IMR-90 (cell line): ENCODE results near the gene CDHR2. TPM values are rescaled to one million over a fixed set of nuclear protein-coding genes. Genes with fewer than 3 reads are reported as not detected.

Experiments
- ATAC-seq: fragments of 200-7000 bp; cut with Tn5 transposase; 2 replicates; pipeline ENCODE4 v1.9.1; 2020; ENCODE audit warnings: low read depth, mild to moderate bottlenecking, moderate library complexity
- BruUV-seq: library from RNA; stranded (reverse); fragments of 400-500 nt; replicated peaks from 2 replicates; lab custom pipeline; 2021; lab: Mats Ljungman, UMichigan
- CTCF ChIA-PET: fragments of 300-600 bp; formaldehyde crosslinking; extraction: SDS; loops from one replicate; lab custom pipeline; 2021; ENCODE audit warnings: antibody characterized with exemption; lab: Yijun Ruan, JAX
- POLR2A ChIA-PET: fragments of 300-600 bp; sonication (Branson Sonifier 250); formaldehyde crosslinking; loops from one replicate; lab custom pipeline; 2022; ENCODE audit warnings: antibody characterized with exemption; ENCODE audit not compliant: unreplicated experiment; lab: Charles Lee
- DNase-seq: peaks from one replicate; pipeline ENCODE4 v3.0.0; 2013
- H2AFZ ChIP-seq: replicated peaks from 2 replicates; pipeline ENCODE3; 2013; ENCODE audit warnings: low read length, mild to moderate bottlenecking; ENCODE audit not compliant: poor library complexity
- H2AK5ac ChIP-seq: 2 replicates; pipeline ENCODE4 v1.6.1; 2013; ENCODE audit warnings: low read depth, low read length, inconsistent platforms
- H2AK9ac ChIP-seq: replicated peaks from 2 replicates; pipeline ENCODE3; 2013; ENCODE audit warnings: mild to moderate bottlenecking, low read depth, low read length, moderate library complexity; ENCODE audit not compliant: poor library complexity
- H2BK120ac ChIP-seq: 2 replicates; pipeline ENCODE4 v1.6.1; 2013; ENCODE audit warnings: low read depth, low read length, inconsistent platforms
- H2BK15ac ChIP-seq: 3 replicates; pipeline ENCODE4 v1.6.1; 2013; ENCODE audit warnings: low read depth, low read length, inconsistent platforms
- H2BK20ac ChIP-seq: 2 replicates; pipeline ENCODE4 v1.6.1; 2013; ENCODE audit warnings: low read depth, mild to moderate bottlenecking, inconsistent platforms, low read length, moderate library complexity
- H2BK5ac ChIP-seq: 2 replicates; pipeline ENCODE4 v1.6.1; 2013; ENCODE audit warnings: mild to moderate bottlenecking, low read depth, low read length, inconsistent platforms; ENCODE audit not compliant: poor library complexity, severe bottlenecking
- H3K14ac ChIP-seq: replicated peaks from 2 replicates; pipeline ENCODE4 v1.6.1; 2013; ENCODE audit warnings: low read depth, low read length, inconsistent platforms
- H3K18ac ChIP-seq: 2 replicates; pipeline ENCODE4 v1.6.1; 2013; ENCODE audit warnings: low read depth, low read length, control low read depth
- H3K23ac ChIP-seq: 2 replicates; pipeline ENCODE4 v1.6.1; 2013; ENCODE audit warnings: low read depth, low read length, inconsistent platforms
- H3K27ac ChIP-seq: 2 replicates; pipeline ENCODE4 v1.5.1; 2013; ENCODE audit warnings: mild to moderate bottlenecking, control low read depth, low read length; ENCODE audit not compliant: insufficient read depth
- H3K27me3 ChIP-seq: 2 replicates; pipeline ENCODE4 v1.6.1; 2013; ENCODE audit warnings: low read length; ENCODE audit not compliant: control insufficient read depth, insufficient read depth
- H3K36me3 ChIP-seq: 2 replicates; pipeline ENCODE4 v1.6.1; 2013; ENCODE audit warnings: low read length, mixed read lengths; ENCODE audit not compliant: control insufficient read depth, insufficient read depth
- H3K4ac ChIP-seq: 2 replicates; pipeline ENCODE4 v1.6.1; 2013; ENCODE audit warnings: low read depth, low read length, inconsistent platforms
- H3K4me1 ChIP-seq: 2 replicates; pipeline ENCODE4 v1.6.1; 2013; ENCODE audit warnings: low read length, mixed read lengths; ENCODE audit not compliant: control insufficient read depth, insufficient read depth
- H3K4me2 ChIP-seq: 2 replicates; pipeline ENCODE4 v1.6.1; 2013; ENCODE audit warnings: low read depth, mild to moderate bottlenecking, control low read depth, low read length, moderate library complexity
- H3K4me3 ChIP-seq: 2 replicates; pipeline ENCODE4 v1.5.1; 2013; ENCODE audit warnings: low read depth, mild to moderate bottlenecking, control low read depth, low read length, moderate library complexity; ENCODE audit not compliant: insufficient read depth
- H3K56ac ChIP-seq: 2 replicates; pipeline ENCODE4 v1.6.1; 2013; ENCODE audit warnings: low read length, inconsistent platforms; ENCODE audit not compliant: insufficient read depth; ENCODE audit errors: extremely low read depth
- H3K79me1 ChIP-seq, 2 experiments: 2 replicates each; pipeline ENCODE4 v1.6.1; 2013; ENCODE audit warnings: low read length in 2 of 2, inconsistent platforms in 1 of 2, low read depth in 1 of 2
- H3K9ac ChIP-seq: 2 replicates; pipeline ENCODE4 v1.6.1; 2013; ENCODE audit warnings: low read depth, low read length, control low read depth
- H3K9me1 ChIP-seq: 2 replicates; pipeline ENCODE4 v1.6.1; 2013; ENCODE audit warnings: low read length, inconsistent platforms; ENCODE audit not compliant: insufficient read depth
- H3K9me3 ChIP-seq: 2 replicates; pipeline ENCODE4 v1.6.1; 2013; ENCODE audit warnings: low read length; ENCODE audit not compliant: control insufficient read depth, insufficient read depth
- H4K20me1 ChIP-seq: 2 replicates; pipeline ENCODE4 v1.6.1; 2013; ENCODE audit warnings: low read length, inconsistent platforms; ENCODE audit not compliant: insufficient read depth
- H4K5ac ChIP-seq: 2 replicates; pipeline ENCODE4 v1.6.1; 2013; ENCODE audit warnings: mild to moderate bottlenecking, low read depth, low read length, control low read depth
- H4K8ac ChIP-seq, 2 experiments: 2 replicates each; pipeline ENCODE4 v1.6.1; 2013; ENCODE audit warnings: low read depth in 2 of 2, low read length in 2 of 2, control low read depth in 1 of 2, inconsistent platforms in 1 of 2
- H4K91ac ChIP-seq: 2 replicates; pipeline ENCODE4 v1.6.1; 2013; ENCODE audit warnings: low read depth, low read length, inconsistent platforms; ENCODE audit not compliant: insufficient read depth
- BHLHE40 ChIP-seq: fragments of 150-350 bp; IDR thresholded peaks from 2 replicates; pipeline ENCODE4 v1.6.1; 2016; ENCODE audit warnings: mild to moderate bottlenecking, low read depth, low read length
- CHD1 ChIP-seq: IDR thresholded peaks from 2 replicates; pipeline ENCODE4 v1.6.1; 2012; ENCODE audit warnings: low read depth, low read length, improper control_type of control experiment
- MAZ ChIP-seq: IDR thresholded peaks from 2 replicates; pipeline ENCODE4 v1.6.1; 2012; ENCODE audit warnings: low read depth, mild to moderate bottlenecking, low read length, improper control_type of control experiment, moderate library complexity, borderline replicate concordance
- RAD21 ChIP-seq: IDR thresholded peaks from 2 replicates; pipeline ENCODE4 v1.6.1; 2012; ENCODE audit warnings: low read length, improper control_type of control experiment
- WGBS, 2 experiments: methylation state at CpG; one replicate each; pipeline versions ENCODE4 v1.1.5 to v1.1.7; 2013; ENCODE audit warnings: missing lambda C conversion rate in 2 of 2; ENCODE audit not compliant: insufficient read length in 1 of 2; ENCODE audit errors: extremely low coverage in 2 of 2; 5-methylcytosine and 5-hydroxymethylcytosine counted together
- dilution Hi-C: fragments of 300-500 bp; cut with HindIII; formaldehyde crosslinking; loops from one replicate; pipeline ENCODE4 v1.14.3; 2018; ENCODE audit warnings: low sequenced_read_pairs; ENCODE audit not compliant: unreplicated experiment
- in situ Hi-C: fragments of 300-500 bp; cut with MboI; formaldehyde crosslinking; loops from 3 replicates; pipeline ENCODE4 v1.14.3; 2019; ENCODE audit warnings: low sequenced_read_pairs, inconsistent platforms, mixed read lengths
- intact Hi-C: fragments of 100-400 bp; cut with micrococcal nuclease; formaldehyde crosslinking; loops from 2 replicates; pipeline ENCODE4 v1.10.0; 2022
- polyA plus RNA-seq, 3 experiments: library from polyadenylated mRNA; depleted of rRNA; stranded (reverse); fragments of >200 nt; gene quantifications; 2 replicates each; pipeline ENCODE4 v1.2.3, GENCODE V29; 2012; ENCODE audit warnings: low replicate concordance in 1 of 3
- total RNA-seq: library from RNA; depleted of rRNA; stranded (reverse); fragments of >200 nt; gene quantifications from 2 replicates; pipeline ENCODE4 v1.2.3, GENCODE V29; 2012
- TF ChIP-seq, protein P1 (sequence below): fragments of 150-350 bp; IDR thresholded peaks from 2 replicates; pipeline ENCODE4 v1.6.1; 2016; ENCODE audit warnings: low read depth, mild to moderate bottlenecking, low read length, moderate library complexity, borderline replicate concordance

CDHR2 gene
- total and polyA plus RNA-seq, 2 of the 4 experiments (the other 2 are of a cell fraction) = not detected

DNA sequence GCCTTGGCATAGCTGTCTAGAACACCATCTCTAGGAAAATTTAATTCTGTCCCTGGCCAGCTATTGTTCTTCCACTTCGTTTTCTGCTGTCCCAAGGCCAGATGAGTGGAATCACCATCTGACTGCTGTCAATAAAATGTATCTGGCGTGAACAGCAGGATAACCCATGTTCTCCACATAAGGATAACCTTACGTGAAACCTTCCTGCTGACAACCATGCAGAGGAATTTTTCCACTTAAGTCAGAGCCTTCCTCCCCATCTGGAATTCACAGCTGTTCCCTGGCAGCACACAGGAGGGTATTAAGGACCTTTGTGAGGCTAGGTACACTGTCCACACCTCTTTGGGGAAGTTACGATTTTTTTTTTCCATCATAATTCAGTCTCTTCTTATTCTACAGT lies 40.5 kb upstream of the CDHR2 start:
- Histone ChIP-seq H3K4me1 (no peaks in the 10 kb centered on the region), H2AK9ac (no peak overlapping the region), H2BK5ac (no peak overlapping the region), H3K4me3 (no peak overlapping the region), H2BK20ac (no peak overlapping the region), H4K5ac (no peak overlapping the region), H3K27ac (no peak overlapping the region), H4K8ac (no peak overlapping the region), H2BK120ac (no peak overlapping the region), H3K4ac (no peak overlapping the region), H2BK15ac (no peak overlapping the region), H3K9me3 (no peaks in the 10 kb centered on the region), H3K14ac (no peak overlapping the region), H4K91ac (no peak overlapping the region), H4K20me1 (no peaks in the 10 kb centered on the region), H3K23ac (no peak overlapping the region), H2AFZ (no peak overlapping the region), H2AK5ac (no peak overlapping the region), H3K4me2 (no peak overlapping the region), H3K18ac (no peak overlapping the region), H3K79me1 (peaks cover 0 to 11% of the 10 kb centered on the region in 2 experiments; a peak in 1 of 4 replicates), H3K27me3 (no peaks in the 10 kb centered on the region), H3K36me3 (peaks cover 36% of the 10 kb centered on the region), H3K9me1 (no peaks in the 10 kb centered on the region), H3K9ac (no peak overlapping the region), H3K56ac (no peak overlapping the region)
- no peak; the same call in 1 of the 2 replicates for ATAC-seq
- intact Hi-C loops (no loop called here), dilution Hi-C loops (no loop called here), in situ Hi-C loops (no loop called here)
- ChIA-PET CTCF (no interaction called here), POLR2A (no interaction called here)
- 40% methylated on average over 1 of the region's 4 CpGs; no CpG with 5 or more reads in 1 of the 2 experiments for WGBS, 2 experiments
- no peak for TF ChIP-seq CHD1
- TF ChIP-seq RAD21 = no peak
- no peak for TF ChIP-seq MAZ
- TF ChIP-seq BHLHE40 = no peak
- TF ChIP-seq, protein P1, sequence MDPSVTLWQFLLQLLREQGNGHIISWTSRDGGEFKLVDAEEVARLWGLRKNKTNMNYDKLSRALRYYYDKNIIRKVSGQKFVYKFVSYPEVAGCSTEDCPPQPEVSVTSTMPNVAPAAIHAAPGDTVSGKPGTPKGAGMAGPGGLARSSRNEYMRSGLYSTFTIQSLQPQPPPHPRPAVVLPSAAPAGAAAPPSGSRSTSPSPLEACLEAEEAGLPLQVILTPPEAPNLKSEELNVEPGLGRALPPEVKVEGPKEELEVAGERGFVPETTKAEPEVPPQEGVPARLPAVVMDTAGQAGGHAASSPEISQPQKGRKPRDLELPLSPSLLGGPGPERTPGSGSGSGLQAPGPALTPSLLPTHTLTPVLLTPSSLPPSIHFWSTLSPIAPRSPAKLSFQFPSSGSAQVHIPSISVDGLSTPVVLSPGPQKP = no peak
- DNase-seq = peak; percentile 55
- BruUV-seq = no TSS peak
